GM23248 (cell line): ENCODE measurements around the gene FOXK1.

ENCODE experiments used
- EZH2 ChIP-seq: fragments of 200-600 bp; sonication (generic); IDR thresholded peaks from 2 replicates; pipeline ENCODE4 v1.6.1; 2018; ENCODE audit warnings: antibody characterized with exemption, mild to moderate bottlenecking; ENCODE audit not compliant: insufficient read depth, poor library complexity, severe bottlenecking
- EZH2phosphoT487 ChIP-seq: fragments of 200-600 bp; sonication (generic); IDR thresholded peaks from 2 replicates; pipeline ENCODE4 v1.6.1; 2018; ENCODE audit warnings: antibody characterized with exemption, moderate library complexity, mild to moderate bottlenecking, low read depth; ENCODE audit not compliant: insufficient read depth

- TF ChIP-seq EZH2, result no peak
- TF ChIP-seq EZH2phosphoT487, result no peak
Observed at GRCh38 chr7:4772306-4772705, 90.2 kb downstream of the FOXK1 start.
